ENCODE results near the gene AMOT.

DNA sequence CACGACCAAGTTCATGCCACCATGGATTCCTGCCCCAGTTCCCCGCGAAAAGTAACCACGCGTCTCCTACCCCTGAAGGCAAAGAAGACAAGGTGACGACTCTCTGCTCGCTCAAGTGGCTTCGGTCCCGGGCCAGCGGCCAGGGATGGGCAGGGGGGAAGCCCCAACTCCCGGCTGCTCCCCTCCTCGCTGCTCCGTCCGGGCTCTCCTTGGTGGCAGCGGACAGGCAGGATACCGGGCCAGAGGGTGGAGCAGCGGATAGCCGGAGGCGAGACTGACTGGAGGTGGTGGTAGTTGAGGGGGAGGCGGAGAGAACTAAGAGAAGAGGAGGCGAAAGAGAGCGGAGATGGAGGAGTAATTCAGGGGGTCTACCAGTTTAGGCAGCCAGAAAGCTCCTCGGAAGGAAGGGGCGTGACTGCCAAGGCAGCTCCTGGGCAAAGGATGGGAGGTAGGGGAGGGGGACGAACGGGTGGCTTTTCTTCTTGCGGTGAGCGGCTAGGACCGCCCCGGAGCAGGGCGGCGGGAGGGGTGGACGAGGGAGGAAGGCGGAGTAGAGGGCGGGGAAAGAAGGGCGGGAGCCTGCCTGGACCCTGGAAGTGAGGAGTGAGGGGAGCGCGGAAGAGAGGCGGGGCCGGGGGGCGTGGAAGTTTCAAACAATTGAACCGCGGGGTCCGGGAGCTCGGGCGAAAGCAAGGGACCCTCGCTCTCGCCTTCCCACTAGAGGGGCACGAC is at the start of gene AMOT:
- TF ChIP-seq, protein P1, sequence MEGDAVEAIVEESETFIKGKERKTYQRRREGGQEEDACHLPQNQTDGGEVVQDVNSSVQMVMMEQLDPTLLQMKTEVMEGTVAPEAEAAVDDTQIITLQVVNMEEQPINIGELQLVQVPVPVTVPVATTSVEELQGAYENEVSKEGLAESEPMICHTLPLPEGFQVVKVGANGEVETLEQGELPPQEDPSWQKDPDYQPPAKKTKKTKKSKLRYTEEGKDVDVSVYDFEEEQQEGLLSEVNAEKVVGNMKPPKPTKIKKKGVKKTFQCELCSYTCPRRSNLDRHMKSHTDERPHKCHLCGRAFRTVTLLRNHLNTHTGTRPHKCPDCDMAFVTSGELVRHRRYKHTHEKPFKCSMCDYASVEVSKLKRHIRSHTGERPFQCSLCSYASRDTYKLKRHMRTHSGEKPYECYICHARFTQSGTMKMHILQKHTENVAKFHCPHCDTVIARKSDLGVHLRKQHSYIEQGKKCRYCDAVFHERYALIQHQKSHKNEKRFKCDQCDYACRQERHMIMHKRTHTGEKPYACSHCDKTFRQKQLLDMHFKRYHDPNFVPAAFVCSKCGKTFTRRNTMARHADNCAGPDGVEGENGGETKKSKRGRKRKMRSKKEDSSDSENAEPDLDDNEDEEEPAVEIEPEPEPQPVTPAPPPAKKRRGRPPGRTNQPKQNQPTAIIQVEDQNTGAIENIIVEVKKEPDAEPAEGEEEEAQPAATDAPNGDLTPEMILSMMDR (IDR thresholded peaks at IDR 0.05) = no peak
- TF ChIP-seq RAD21 (IDR thresholded peaks at IDR 0.05; ENCODE audit: low read length) = no peak
- no peak for TF ChIP-seq POLR2AphosphoS5 (IDR thresholded peaks at IDR 0.05; ENCODE audit: low read depth, low read length)
- no peak for TF ChIP-seq RCOR1 (IDR thresholded peaks at IDR 0.05; ENCODE audit: low read length)
- no peak for TF ChIP-seq EP300 (IDR thresholded peaks at IDR 0.05; ENCODE audit: borderline replicate concordance in 1 of 2, low read depth in 1 of 2, low read length in 1 of 2)
- TF ChIP-seq, protein P2, sequence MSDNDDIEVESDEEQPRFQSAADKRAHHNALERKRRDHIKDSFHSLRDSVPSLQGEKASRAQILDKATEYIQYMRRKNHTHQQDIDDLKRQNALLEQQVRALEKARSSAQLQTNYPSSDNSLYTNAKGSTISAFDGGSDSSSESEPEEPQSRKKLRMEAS (IDR thresholded peaks at IDR 0.05; ENCODE audit: low read depth) = 0 out of 2 replicates have a peak, but pooled peaks have one; percentile 2
- no peak for TF ChIP-seq TAF1 (IDR thresholded peaks at IDR 0.05; ENCODE audit: borderline replicate concordance, low read depth, low read length)
- no peak for TF ChIP-seq SIN3A (IDR thresholded peaks at IDR 0.05; ENCODE audit: borderline replicate concordance, low read depth, low read length)
- TF ChIP-seq FOSL2 (IDR thresholded peaks at IDR 0.05; ENCODE audit: borderline replicate concordance, low read depth) = no peak
- no peak for TF ChIP-seq RXRA (IDR thresholded peaks at IDR 0.05; ENCODE audit: borderline replicate concordance, low read depth)
